ENCODE measurements around the gene PSMB7.

- no peak for TF ChIP-seq CTCF (IDR thresholded peaks at IDR 0.05)
- TF ChIP-seq POLR2A (IDR thresholded peaks at IDR 0.05), result no peak
- TF ChIP-seq POLR2AphosphoS5 (IDR thresholded peaks at IDR 0.05), result no peak
Observed at GRCh38 chr9:124345063-124345462, 70.2 kb downstream of the PSMB7 start.
